Adrenal gland (tissue), 5 donors: Measurements from ENCODE around the gene PSMG3.

Experiments
- CTCF ChIP-seq, 6 experiments: fragments of 450-650 bp in 4 of 6; fragments of 200-600 bp in 2 of 6; sonication (generic) in 1 of 6; IDR thresholded peaks; 1 replicate in 5 of 6; 2 replicates in 1 of 6; pipeline versions ENCODE4 v1.5.1 to v1.8.0; 2016 to 2021; ENCODE audit warnings: antibody characterized with exemption in 6 of 6, mild to moderate bottlenecking in 2 of 6, moderate library complexity in 1 of 6
- POLR2A ChIP-seq, 2 donors: fragments of 450-650 bp; IDR thresholded peaks; one replicate each; pipeline ENCODE4 v1.6.1; 2017; ENCODE audit warnings: antibody characterized with exemption in 2 of 2, mild to moderate bottlenecking in 2 of 2, moderate library complexity in 1 of 2
- donor health status: DM: no; HTN: no; CAD: no.

GRCh38 chr7:1549357-1550004 lies 20.4 kb downstream of the PSMG3 start:
- TF ChIP-seq POLR2A (IDR thresholded peaks at IDR 0.05): no peak
- no peak for TF ChIP-seq CTCF (IDR thresholded peaks at IDR 0.05)
